Uterus (tissue), 2 donors: ENCODE measurements around the gene FGF14.

Experiments used
- POLR2A ChIP-seq, 2 donors: fragments of 450-650 bp; IDR thresholded peaks; one replicate each; pipeline ENCODE4 v1.6.1; 2016; ENCODE audit warnings: antibody characterized with exemption in 2 of 2, mild to moderate bottlenecking in 1 of 2, moderate library complexity in 1 of 2
- TF ChIP-seq, protein P1 (sequence below), 4 experiments: fragments of 200-600 bp in 2 of 4; fragments of 450-650 bp in 2 of 4; sonication (generic) in 2 of 4; IDR thresholded peaks; one replicate each; pipeline ENCODE4 v1.5.1; 2016 to 2019; ENCODE audit warnings: antibody characterized with exemption in 4 of 4, mild to moderate bottlenecking in 2 of 4, moderate library complexity in 1 of 4

DNA sequence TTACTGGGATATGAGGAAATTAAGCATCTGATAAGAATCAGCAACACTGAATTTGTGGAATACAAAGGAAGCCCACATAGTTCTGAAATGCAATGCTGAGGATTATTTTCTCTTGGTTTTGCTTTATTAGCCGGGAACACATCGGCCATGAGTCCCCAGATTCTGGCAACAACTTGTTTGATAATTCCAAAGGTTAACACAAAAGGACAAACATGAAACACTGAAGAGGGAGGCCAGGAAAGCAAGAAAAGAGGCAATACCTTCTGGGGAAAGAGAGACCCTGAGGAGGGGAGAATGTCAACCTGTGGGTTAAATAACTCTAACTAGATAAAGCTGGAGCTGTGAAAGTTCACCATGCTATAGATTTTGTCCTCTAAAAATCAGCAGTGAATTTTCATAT is 663.5 kb downstream of the FGF14 start:
- TF ChIP-seq, protein P1, sequence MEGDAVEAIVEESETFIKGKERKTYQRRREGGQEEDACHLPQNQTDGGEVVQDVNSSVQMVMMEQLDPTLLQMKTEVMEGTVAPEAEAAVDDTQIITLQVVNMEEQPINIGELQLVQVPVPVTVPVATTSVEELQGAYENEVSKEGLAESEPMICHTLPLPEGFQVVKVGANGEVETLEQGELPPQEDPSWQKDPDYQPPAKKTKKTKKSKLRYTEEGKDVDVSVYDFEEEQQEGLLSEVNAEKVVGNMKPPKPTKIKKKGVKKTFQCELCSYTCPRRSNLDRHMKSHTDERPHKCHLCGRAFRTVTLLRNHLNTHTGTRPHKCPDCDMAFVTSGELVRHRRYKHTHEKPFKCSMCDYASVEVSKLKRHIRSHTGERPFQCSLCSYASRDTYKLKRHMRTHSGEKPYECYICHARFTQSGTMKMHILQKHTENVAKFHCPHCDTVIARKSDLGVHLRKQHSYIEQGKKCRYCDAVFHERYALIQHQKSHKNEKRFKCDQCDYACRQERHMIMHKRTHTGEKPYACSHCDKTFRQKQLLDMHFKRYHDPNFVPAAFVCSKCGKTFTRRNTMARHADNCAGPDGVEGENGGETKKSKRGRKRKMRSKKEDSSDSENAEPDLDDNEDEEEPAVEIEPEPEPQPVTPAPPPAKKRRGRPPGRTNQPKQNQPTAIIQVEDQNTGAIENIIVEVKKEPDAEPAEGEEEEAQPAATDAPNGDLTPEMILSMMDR (IDR thresholded peaks at IDR 0.05) = no peak
- TF ChIP-seq POLR2A (IDR thresholded peaks at IDR 0.05) = no peak
